ENCODE results near the gene IDS.
"Not testable (repeated sequence)": the region's sequence is repeated elsewhere in the genome, so short reads cannot be mapped to it uniquely, and the experiment has no call there.

Gene IDS

DNA sequence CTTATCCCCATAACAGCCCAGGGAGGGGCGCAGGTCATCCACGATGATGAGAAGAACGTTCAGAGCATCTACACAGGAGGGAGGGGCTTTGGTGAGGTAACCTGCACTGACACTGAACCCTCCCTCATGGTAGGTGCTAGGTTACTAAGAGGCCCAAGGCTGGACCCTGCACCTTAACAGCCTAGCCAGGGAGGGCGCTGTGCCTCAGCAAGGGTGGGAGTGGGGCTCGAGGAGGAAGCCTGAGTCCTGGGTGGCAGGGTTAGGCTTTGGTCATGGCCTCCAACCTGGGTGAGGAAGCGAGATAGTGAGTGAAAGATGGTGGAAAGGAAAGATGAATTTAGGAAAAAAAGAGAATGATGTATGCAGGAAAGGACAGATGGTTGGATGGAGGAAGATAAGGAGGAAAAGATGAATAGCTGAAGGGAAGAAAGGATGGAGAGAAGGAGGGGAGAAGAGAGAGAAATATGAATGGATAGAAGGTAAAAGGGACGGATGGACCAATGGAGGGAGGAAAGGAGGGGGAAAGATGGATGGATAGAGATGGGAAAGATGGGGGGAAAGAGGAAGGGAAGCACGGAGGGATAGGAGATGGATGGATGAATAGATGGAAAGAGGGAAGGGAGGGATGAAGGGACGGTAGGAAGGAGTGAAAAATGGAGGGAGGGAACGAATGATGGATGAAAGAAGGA lies 736 bp downstream of the IDS start:
- peak; percentile 59 for DNase-seq (ENCODE audit: low spot score)
- TF ChIP-seq, protein P1, sequence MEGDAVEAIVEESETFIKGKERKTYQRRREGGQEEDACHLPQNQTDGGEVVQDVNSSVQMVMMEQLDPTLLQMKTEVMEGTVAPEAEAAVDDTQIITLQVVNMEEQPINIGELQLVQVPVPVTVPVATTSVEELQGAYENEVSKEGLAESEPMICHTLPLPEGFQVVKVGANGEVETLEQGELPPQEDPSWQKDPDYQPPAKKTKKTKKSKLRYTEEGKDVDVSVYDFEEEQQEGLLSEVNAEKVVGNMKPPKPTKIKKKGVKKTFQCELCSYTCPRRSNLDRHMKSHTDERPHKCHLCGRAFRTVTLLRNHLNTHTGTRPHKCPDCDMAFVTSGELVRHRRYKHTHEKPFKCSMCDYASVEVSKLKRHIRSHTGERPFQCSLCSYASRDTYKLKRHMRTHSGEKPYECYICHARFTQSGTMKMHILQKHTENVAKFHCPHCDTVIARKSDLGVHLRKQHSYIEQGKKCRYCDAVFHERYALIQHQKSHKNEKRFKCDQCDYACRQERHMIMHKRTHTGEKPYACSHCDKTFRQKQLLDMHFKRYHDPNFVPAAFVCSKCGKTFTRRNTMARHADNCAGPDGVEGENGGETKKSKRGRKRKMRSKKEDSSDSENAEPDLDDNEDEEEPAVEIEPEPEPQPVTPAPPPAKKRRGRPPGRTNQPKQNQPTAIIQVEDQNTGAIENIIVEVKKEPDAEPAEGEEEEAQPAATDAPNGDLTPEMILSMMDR (IDR thresholded peaks at IDR 0.05; ENCODE audit: extremely low read depth, missing control alignments) = peak; percentile 57

DNA sequence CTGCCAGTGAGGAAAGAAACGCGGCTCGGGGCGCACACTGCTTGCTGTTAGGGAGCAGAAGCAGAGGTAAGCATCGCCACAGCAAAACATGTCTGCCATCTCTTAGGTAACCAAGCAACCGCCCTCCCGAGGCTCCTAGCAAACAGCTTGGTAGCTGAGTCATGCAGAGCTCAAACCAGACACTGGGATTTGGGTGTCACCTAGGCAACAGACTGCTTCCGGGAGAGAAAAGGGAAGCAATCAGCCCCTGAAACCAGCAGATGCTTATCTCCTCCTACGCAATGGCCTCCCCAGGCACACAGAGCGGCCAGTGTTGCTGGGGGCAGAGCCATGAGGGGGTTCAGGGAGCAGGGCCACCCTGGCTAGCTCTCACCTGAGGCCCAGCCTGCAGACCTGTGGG lies 1.7 kb downstream of the IDS start:
- DNase-seq (ENCODE audit: low spot score) = peak; percentile 18

DNA sequence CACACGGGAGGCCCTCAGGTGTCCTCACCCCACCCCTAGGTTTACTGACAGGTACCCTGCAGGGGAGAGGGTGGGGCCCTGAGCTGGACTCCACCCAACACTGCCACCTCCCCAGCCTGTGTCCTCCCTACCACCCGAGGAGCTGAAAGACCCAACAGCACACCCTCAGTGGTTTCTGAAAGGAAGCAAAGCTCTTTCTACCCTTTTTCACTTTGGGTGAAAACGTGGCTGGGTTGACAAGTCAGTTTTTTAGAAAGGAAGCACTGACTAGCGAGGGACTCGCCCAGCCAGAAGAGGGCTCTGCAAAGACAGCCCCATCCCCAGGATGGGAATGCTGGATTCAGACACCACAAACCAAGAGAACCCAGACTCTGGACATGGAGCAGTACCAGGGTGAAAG lies 2.2 kb downstream of the IDS start:
- not testable (repeated sequence) for DNase-seq (ENCODE audit: low spot score)

- DNase-seq (ENCODE audit: low spot score) = no peak
- TF ChIP-seq, protein P1 (IDR thresholded peaks at IDR 0.05; ENCODE audit: extremely low read depth, missing control alignments) = no peak
Observed at GRCh38 chrX:149499766-149500165, 5.3 kb downstream of the IDS start.

GRCh38 chrX:149498767-149499166 lies 6.3 kb downstream of the IDS start:
- TF ChIP-seq, protein P1 (IDR thresholded peaks at IDR 0.05; ENCODE audit: extremely low read depth, missing control alignments) = no peak

DNA sequence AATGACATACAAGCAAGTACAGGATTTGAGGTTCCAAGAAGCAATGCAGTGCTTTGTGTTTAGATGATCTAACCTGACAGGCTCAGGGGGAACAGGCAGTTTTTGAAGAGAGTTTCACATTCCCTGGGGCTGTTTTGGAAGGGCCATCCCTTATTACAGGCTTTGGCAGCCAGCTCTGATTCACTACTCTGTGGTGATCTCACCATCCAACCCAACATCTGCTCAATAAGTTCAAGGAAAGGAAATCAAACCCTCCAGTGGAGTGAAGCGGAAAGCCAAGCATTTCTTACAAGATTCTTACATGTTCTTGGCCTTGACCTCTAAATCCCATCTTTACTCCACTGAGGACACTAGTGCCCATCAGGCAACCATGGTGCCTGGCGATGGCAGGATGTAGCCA lies 7.5 kb downstream of the IDS start:
- TF ChIP-seq, protein P1 (IDR thresholded peaks at IDR 0.05; ENCODE audit: extremely low read depth, missing control alignments) = no peak
- DNase-seq (ENCODE audit: low spot score) = no peak

More at GRCh38 chrX:149498767-149499166, 6.3 kb downstream of the IDS start:
- DNase-seq (ENCODE audit: low spot score) = no peak

DNA sequence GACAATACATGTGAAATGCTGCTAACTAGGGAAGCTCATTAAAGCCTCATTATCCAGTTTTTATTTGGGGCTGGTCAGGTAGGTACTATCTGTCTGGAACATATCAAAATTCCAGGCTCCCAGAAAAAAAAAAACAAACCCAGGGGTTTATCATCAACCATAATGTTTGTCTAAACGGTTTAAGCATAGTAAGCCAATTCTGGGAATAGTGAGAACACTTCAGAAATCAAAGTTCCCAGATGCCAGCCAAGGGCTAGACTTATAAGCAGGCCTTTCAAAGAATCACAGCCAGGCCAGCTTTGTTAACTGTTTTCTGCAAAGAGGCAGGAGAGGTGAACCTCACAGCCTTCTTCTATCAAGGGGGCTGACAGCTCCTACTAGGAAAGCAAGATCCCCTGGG lies 8.1 kb downstream of the IDS start:
- DNase-seq (ENCODE audit: low spot score) = no peak
- TF ChIP-seq, protein P1 (IDR thresholded peaks at IDR 0.05; ENCODE audit: extremely low read depth, missing control alignments) = no peak

- DNase-seq (ENCODE audit: low spot score) = no peak
Observed at GRCh38 chrX:149495573-149496071, 9.5 kb downstream of the IDS start.

More at GRCh38 chrX:149495573-149496071, 9.5 kb downstream of the IDS start:
- TF ChIP-seq, protein P1 (IDR thresholded peaks at IDR 0.05; ENCODE audit: extremely low read depth, missing control alignments) = no peak

Measured in GM20000 (cell line).